MCF 10A (cell line): Measurements from ENCODE around the gene NSUN6. TPM values are rescaled to one million over a fixed set of nuclear protein-coding genes. Genes with fewer than 3 reads are reported as not detected.
A peak's percentile ranks its signal among the peaks of the same experiment; 100 is the strongest.

Experiments used
- BruUV-seq: library from RNA; stranded (reverse); fragments of 400-500 nt; replicated peaks from 2 replicates; lab custom pipeline; 2021; lab: Mats Ljungman, UMichigan
- CTCF ChIA-PET: fragments of 300-600 bp; sonication (Branson Sonifier 250); formaldehyde crosslinking; extraction: SDS; loops from one replicate; lab custom pipeline; 2021; ENCODE audit warnings: antibody characterized with exemption, inconsistent platforms; lab: Yijun Ruan, JAX
- POLR2A ChIA-PET: fragments of 300-600, 350-650 bp; sonication (Branson Sonifier 250); formaldehyde crosslinking; extraction: SDS; loops from one replicate; lab custom pipeline; 2020; ENCODE audit warnings: antibody characterized with exemption, inconsistent platforms; lab: Yijun Ruan, JAX
- DNase-seq: peaks from one replicate; pipeline ENCODE4 v3.0.0-alpha.2; 2018; ENCODE audit not compliant: unreplicated experiment
- H3K27ac Mint-ChIP-seq: one replicate; pipeline ENCODE4 v1.8.0; 2022; ENCODE audit warnings: mild to moderate bottlenecking, low read depth, mixed read lengths; ENCODE audit not compliant: unreplicated experiment
- H3K27me3 Mint-ChIP-seq: one replicate; pipeline ENCODE4 v1.8.0; 2022; ENCODE audit warnings: mixed read lengths; ENCODE audit not compliant: insufficient read depth, unreplicated experiment
- H3K36me3 Mint-ChIP-seq: one replicate; pipeline ENCODE4 v1.8.0; 2022; ENCODE audit warnings: mild to moderate bottlenecking, moderate library complexity, mixed read lengths; ENCODE audit not compliant: insufficient read depth, unreplicated experiment
- H3K4me1 Mint-ChIP-seq: one replicate; pipeline ENCODE4 v1.8.0; 2022; ENCODE audit warnings: mixed read lengths; ENCODE audit not compliant: insufficient read depth, unreplicated experiment
- H3K4me3 Mint-ChIP-seq: one replicate; pipeline ENCODE4 v1.8.0; 2022; ENCODE audit warnings: mild to moderate bottlenecking, moderate library complexity, mixed read lengths; ENCODE audit not compliant: unreplicated experiment
- H3K9me3 Mint-ChIP-seq: one replicate; pipeline ENCODE4 v1.8.0; 2022; ENCODE audit warnings: mixed read lengths; ENCODE audit not compliant: unreplicated experiment
- CTCF ChIP-seq: fragments of 200-600 bp; IDR thresholded peaks from one replicate; pipeline ENCODE4 v1.8.0; 2022; ENCODE audit warnings: antibody characterized with exemption, mild to moderate bottlenecking; ENCODE audit not compliant: unreplicated experiment
- intact Hi-C: fragments of 100-400 bp; cut with micrococcal nuclease; formaldehyde crosslinking; loops from 2 replicates; pipeline ENCODE4 v1.14.1; 2022
- total RNA-seq: library from RNA; stranded (reverse); gene quantifications from 2 replicates; pipeline ENCODE4 v1.2.3, GENCODE V29; 2022

Gene NSUN6
- total RNA-seq, 1 experiment from 2014 or later = 16.2 TPM

GRCh38 chr10:18658271-18659124 lies 7.1 kb upstream of the NSUN6 start:
- DNase-seq = no peak
- H3K9me3 Mint-ChIP-seq = no peaks in the 10 kb centered on the region

GRCh38 chr10:18656724-18657123 lies 5.3 kb upstream of the NSUN6 start:
- intact Hi-C loops = no loop called here
- ChIA-PET CTCF (no interaction called here), POLR2A (no interaction called here)
- no peaks in the 10 kb centered on the region for H3K9me3 Mint-ChIP-seq
- no peaks in the 10 kb centered on the region for H3K36me3 Mint-ChIP-seq
- BruUV-seq = no TSS peak
- no peak for DNase-seq
- peaks cover 4% of the 10 kb centered on the region for H3K4me1 Mint-ChIP-seq
- no peak for TF ChIP-seq CTCF
- H3K4me3 Mint-ChIP-seq = no peak overlapping the region
- H3K27ac Mint-ChIP-seq = no peak overlapping the region
- H3K27me3 Mint-ChIP-seq = no peaks in the 10 kb centered on the region

More at GRCh38 chr10:18658271-18659124, 7.1 kb upstream of the NSUN6 start:
- Mint-ChIP-seq H3K4me1 (peaks cover 12% of the 10 kb centered on the region), H3K27ac (peak overlapping the region; percentile 97), H3K27me3 (no peaks in the 10 kb centered on the region), H3K4me3 (peak overlapping the region; percentile 85), H3K36me3 (no peaks in the 10 kb centered on the region)
- no peak for TF ChIP-seq CTCF
- TSS peak; percentile 88 for BruUV-seq
- intact Hi-C loops = no loop called here
- POLR2A ChIA-PET = interaction anchor here (0.6 to 2.7 kb wide), 22 partner anchors 8 to 1014 kb away, joined by 3 to 24 read pairs (median 4); partner anchors contain the start of genes NSUN6 and STAM
- CTCF ChIA-PET = interaction anchor here (0.7 to 1.2 kb wide), 3 partner anchors 8 to 9 kb away, joined by 3 to 5 read pairs (median 4); no protein-coding TSS in a partner anchor

- BruUV-seq = no TSS peak
- DNase-seq = no peak
- Mint-ChIP-seq H3K27ac (no peak overlapping the region), H3K9me3 (no peaks in the 10 kb centered on the region), H3K4me3 (no peak overlapping the region), H3K4me1 (peaks cover 9% of the 10 kb centered on the region), H3K36me3 (peaks cover 3% of the 10 kb centered on the region), H3K27me3 (no peaks in the 10 kb centered on the region)
- ChIA-PET POLR2A (no interaction called here), CTCF (no interaction called here)
- no peak for TF ChIP-seq CTCF
- intact Hi-C loops = no loop called here
Observed at GRCh38 chr10:18653112-18653511, 1.7 kb upstream of the NSUN6 start.

GRCh38 chr10:18650404-18650997 lies 886 bp downstream of the NSUN6 start:
- Mint-ChIP-seq H3K4me1 (peaks cover 9% of the 10 kb centered on the region), H3K27me3 (no peaks in the 10 kb centered on the region), H3K27ac (peak overlapping the region; percentile 94), H3K9me3 (no peaks in the 10 kb centered on the region), H3K4me3 (peak overlapping the region; percentile 94), H3K36me3 (peaks cover 14% of the 10 kb centered on the region)
- no peak for DNase-seq
- intact Hi-C loops = loop anchor here (2.0 kb wide), 1 partner anchor 44 kb away; no protein-coding TSS in a partner anchor
- no peak for TF ChIP-seq CTCF
- no TSS peak for BruUV-seq
- POLR2A ChIA-PET = interaction anchor here (0.7 to 3.4 kb wide), 10 partner anchors 8 to 434 kb away, joined by 3 to 25 read pairs (median 4); partner anchors contain the start of gene ARL5B
- CTCF ChIA-PET = interaction anchor here (0.9 kb wide), 1 partner anchor 9 kb away, joined by 5 read pairs; the partner anchor contains the start of gene ARL5B
